Activated CD8-positive, alpha-beta memory T cell treated with anti-CD3 and anti-CD28 coated beads for 1 hour (primary cell): ENCODE data around the gene KLC1.

Source experiments
- DNase-seq, 2 donors: peaks; one replicate each; pipeline ENCODE4 v3.0.0-alpha.2; 2020; ENCODE audit warnings: low read depth in 1 of 2; ENCODE audit errors: extremely low read depth in 1 of 2

KLC1 gene

GRCh38 chr14:103745424-103745823, 116.4 kb downstream of the KLC1 start:
- DNase-seq: no peak

GRCh38 chr14:103746701-103747100, 117.7 kb downstream of the KLC1 start:
- DNase-seq: no peak

DNA sequence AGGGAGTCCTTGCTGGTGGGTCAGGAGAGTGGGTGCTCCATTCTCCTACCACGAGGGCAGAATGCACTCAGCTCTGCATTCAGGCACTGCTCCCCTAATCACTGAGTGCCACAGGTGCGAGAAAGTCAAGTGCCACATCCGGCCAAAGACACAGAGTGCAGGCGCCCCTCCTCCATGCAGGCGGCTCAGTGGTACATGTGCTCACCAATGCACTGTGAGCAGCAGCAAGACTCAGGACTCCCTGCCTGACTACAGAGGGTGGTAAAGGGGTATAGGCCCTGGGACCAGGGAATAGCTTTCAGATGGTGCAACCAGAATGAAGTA, 119.5 kb downstream of the KLC1 start:
- peak in 1 of 2 donors; percentile 3 for DNase-seq

DNA sequence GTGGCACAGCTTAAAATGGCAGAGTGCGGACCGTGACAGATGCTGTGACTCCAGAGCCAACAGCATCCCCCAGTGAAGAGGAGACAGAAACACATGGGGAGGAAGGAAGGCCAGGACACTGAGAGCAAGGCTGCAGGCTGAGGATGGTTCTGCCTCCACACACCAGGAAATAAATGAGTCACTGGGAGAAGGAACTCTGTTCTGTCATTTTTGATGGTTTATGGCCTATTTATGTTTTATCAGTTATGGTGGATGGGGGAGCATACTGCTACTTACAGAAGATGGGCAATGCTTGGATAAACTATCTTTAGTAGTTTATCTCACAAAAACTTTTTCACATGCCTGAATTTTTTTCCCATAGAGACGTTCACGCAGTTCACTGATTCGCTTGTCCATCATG, 120.4 kb downstream of the KLC1 start:
- DNase-seq: no peak

- DNase-seq: no peak
Measured at GRCh38 chr14:103749860-103750259, 120.8 kb downstream of the KLC1 start.
